Upper lobe of left lung (tissue), 6 donors: Measurements from ENCODE around the gene DEPDC5. TPM values are rescaled to one million over a fixed set of nuclear protein-coding genes. Genes with fewer than 3 reads are reported as not detected.

Experiments used
- ATAC-seq, 2 donors: fragments of 200-7000 bp; cut with Tn5 transposase; one replicate each; pipeline ENCODE4 v1.9.1; 2022; ENCODE audit warnings: mild to moderate bottlenecking in 2 of 2, moderate library complexity in 2 of 2; ENCODE audit not compliant: low FRiP score in 2 of 2
- DNase-seq, 2 donors: peaks; one replicate each; pipeline ENCODE4 v3.0.0-alpha.2; 2019 to 2020
- H3K27ac ChIP-seq, 4 donors: fragments of 200-600 bp; sonication (generic); one replicate each; pipeline ENCODE4 v1.5.1; 2016 to 2019
- H3K27me3 ChIP-seq, 4 donors: fragments of 200-600 bp; sonication (generic); one replicate each; pipeline ENCODE4 v1.5.1; 2017 to 2019
- H3K36me3 ChIP-seq, 4 donors: fragments of 200-600 bp; sonication (generic); one replicate each; pipeline ENCODE4 v1.5.1; 2016 to 2019
- H3K4me1 ChIP-seq, 4 donors: fragments of 200-600 bp; sonication (generic); one replicate each; pipeline ENCODE4 v1.5.1; 2018 to 2019
- H3K4me3 ChIP-seq, 4 donors: fragments of 200-600 bp; sonication (generic); one replicate each; pipeline ENCODE4 v1.5.1; 2017 to 2019; ENCODE audit warnings: mild to moderate bottlenecking in 2 of 4, moderate library complexity in 1 of 4
- H3K9me3 ChIP-seq, 4 donors: fragments of 200-600 bp; sonication (generic); one replicate each; pipeline ENCODE4 v1.5.1; 2018 to 2019
- EP300 ChIP-seq, 4 donors: sonication (generic); formaldehyde crosslinking; IDR thresholded peaks; one replicate each; pipeline ENCODE4 v1.5.1; 2017; ENCODE audit warnings: antibody characterized with exemption in 4 of 4, control low read depth in 2 of 4
- POLR2A ChIP-seq, 4 donors: fragments of 450-650 bp; IDR thresholded peaks; one replicate each; pipeline ENCODE4 v1.5.1; 2016 to 2017; ENCODE audit warnings: antibody characterized with exemption in 4 of 4, mild to moderate bottlenecking in 2 of 4
- POLR2AphosphoS5 ChIP-seq, 2 donors: sonication (generic); formaldehyde crosslinking; IDR thresholded peaks; one replicate each; pipeline ENCODE4 v1.5.1; 2017; ENCODE audit warnings: antibody characterized with exemption in 2 of 2
- WGBS, 2 donors: methylation state at CpG; one replicate each; pipeline ENCODE4 v1.1.5; 2017 to 2018; 5-methylcytosine and 5-hydroxymethylcytosine counted together
- total RNA-seq, 6 donors: library from RNA; depleted of rRNA in 4 of 6; stranded (reverse); fragments of >200 nt in 4 of 6; gene quantifications; one replicate each; pipeline versions ENCODE4 v1.1.0 to v1.2.1, GENCODE V29; 2016 to 2021
- TF ChIP-seq, protein P1 (sequence below), 6 experiments: fragments of 450-650 bp in 4 of 6; fragments of 200-600 bp in 2 of 6; sonication (generic) in 2 of 6; IDR thresholded peaks; one replicate each; pipeline ENCODE4 v1.5.1; 2016 to 2019; ENCODE audit warnings: antibody characterized with exemption in 6 of 6
- donor health status: DM: no; HTN: no; CAD: no; lungs with moderate emphysema.
- donor health status: DM: no; HTN: yes; CAD: no; lungs with severe emphysema.

DEPDC5 gene
- total RNA-seq, 6 donors from 2014 or later, result 10.9 to 31.4 (median 24.4) TPM

- peak overlapping the region; percentile 16 to 96 (median 82) for H3K4me3 ChIP-seq
- peaks cover 0 to 15% (median 2%) of the 10 kb centered on the region in 4 donors for H3K36me3 ChIP-seq
- TF ChIP-seq, protein P1, sequence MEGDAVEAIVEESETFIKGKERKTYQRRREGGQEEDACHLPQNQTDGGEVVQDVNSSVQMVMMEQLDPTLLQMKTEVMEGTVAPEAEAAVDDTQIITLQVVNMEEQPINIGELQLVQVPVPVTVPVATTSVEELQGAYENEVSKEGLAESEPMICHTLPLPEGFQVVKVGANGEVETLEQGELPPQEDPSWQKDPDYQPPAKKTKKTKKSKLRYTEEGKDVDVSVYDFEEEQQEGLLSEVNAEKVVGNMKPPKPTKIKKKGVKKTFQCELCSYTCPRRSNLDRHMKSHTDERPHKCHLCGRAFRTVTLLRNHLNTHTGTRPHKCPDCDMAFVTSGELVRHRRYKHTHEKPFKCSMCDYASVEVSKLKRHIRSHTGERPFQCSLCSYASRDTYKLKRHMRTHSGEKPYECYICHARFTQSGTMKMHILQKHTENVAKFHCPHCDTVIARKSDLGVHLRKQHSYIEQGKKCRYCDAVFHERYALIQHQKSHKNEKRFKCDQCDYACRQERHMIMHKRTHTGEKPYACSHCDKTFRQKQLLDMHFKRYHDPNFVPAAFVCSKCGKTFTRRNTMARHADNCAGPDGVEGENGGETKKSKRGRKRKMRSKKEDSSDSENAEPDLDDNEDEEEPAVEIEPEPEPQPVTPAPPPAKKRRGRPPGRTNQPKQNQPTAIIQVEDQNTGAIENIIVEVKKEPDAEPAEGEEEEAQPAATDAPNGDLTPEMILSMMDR (IDR thresholded peaks at IDR 0.05), result no peak
- TF ChIP-seq POLR2A (IDR thresholded peaks at IDR 0.05) (no peak), POLR2AphosphoS5 (IDR thresholded peaks at IDR 0.05) (peak in 1 of 2 donors; percentile 12)
- no peaks in the 10 kb centered on the region for H3K27me3 ChIP-seq
- no peaks in the 10 kb centered on the region for H3K9me3 ChIP-seq
- ATAC-seq, result no peak
- WGBS, 2 donors, result 41 to 73% methylated on average over 4 to 15 of the region's 15 CpGs
- no peak for DNase-seq
- peak overlapping the region; percentile 95 to 98 (median 98) for H3K27ac ChIP-seq
- peaks cover 25 to 40% (median 31%) of the 10 kb centered on the region in 4 donors for H3K4me1 ChIP-seq
Measured at GRCh38 chr22:31943206-31943977, 189.6 kb downstream of the DEPDC5 start.

DNA sequence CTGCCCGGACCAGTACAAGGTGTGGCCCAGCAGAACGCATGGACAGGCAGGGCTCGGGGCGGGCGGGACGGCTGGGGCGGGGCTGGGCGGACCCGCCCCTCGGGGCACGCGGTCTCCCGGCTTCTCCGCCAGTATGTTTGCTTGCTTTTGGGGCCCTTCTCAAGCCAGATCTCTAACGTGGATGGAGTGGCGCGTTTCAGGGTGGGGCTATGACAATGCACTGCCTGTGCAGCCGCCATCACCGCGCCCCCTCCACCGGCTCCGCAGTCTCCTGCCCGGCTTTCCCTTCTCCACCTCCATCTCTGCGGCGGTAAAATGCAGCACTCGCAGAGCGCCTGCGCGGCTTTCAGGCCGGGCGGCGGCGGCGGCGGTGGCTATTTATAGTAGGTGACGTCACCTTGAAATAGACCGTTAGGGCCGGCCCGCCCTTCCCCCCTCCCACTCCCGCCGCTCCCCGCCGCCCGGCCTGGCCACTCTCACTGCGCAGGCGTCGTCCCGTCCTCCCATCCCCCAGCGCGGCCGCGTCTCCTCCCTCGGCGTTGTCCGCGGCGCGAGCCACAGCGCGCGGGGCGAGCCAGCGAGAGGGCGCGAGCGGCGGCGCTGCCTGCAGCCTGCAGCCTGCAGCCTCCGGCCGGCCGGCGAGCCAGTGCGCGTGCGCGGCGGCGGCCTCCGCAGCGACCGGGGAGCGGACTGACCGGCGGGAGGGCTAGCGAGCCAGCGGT is 190.3 kb downstream of the DEPDC5 start, which contains the start of gene YWHAH:
TSS of gene YWHAH (plus strand) at position 558 of the 722 bp plus-strand sequence. CDS start 199 bp downstream, outside the sequence.
- DNase-seq, result peak; percentile 95 to 99
- H3K27ac ChIP-seq, result peak within 1 kb of the TSS; percentile 95 to 98 (median 98)
- no peak for TF ChIP-seq EP300 (IDR thresholded peaks at IDR 0.05)
- TF ChIP-seq POLR2A (IDR thresholded peaks at IDR 0.05), result peak in 3 of 4 donors; percentile 41 to 91 (median 89)
- peak; percentile 85 to 97 for TF ChIP-seq POLR2AphosphoS5 (IDR thresholded peaks at IDR 0.05)
- TF ChIP-seq, protein P1 (IDR thresholded peaks at IDR 0.05), result peak in 4 of 6 experiments; percentile 24 to 60 (median 34)
- H3K27me3 ChIP-seq, result no peaks in the 10 kb centered on the region
- 1% methylated on average over 10 to 26 of the region's 86 CpGs for WGBS, 2 donors
- H3K9me3 ChIP-seq, result no peaks in the 10 kb centered on the region
- peaks cover 0 to 22% (median 4%) of the 10 kb centered on the region in 4 donors for H3K36me3 ChIP-seq
- peaks cover 25 to 40% (median 32%) of the 10 kb centered on the region in 4 donors for H3K4me1 ChIP-seq
- peak; percentile 95 for ATAC-seq
- H3K4me3 ChIP-seq, result peak within 1 kb of the TSS; percentile 69 to 96 (median 83)

DNA sequence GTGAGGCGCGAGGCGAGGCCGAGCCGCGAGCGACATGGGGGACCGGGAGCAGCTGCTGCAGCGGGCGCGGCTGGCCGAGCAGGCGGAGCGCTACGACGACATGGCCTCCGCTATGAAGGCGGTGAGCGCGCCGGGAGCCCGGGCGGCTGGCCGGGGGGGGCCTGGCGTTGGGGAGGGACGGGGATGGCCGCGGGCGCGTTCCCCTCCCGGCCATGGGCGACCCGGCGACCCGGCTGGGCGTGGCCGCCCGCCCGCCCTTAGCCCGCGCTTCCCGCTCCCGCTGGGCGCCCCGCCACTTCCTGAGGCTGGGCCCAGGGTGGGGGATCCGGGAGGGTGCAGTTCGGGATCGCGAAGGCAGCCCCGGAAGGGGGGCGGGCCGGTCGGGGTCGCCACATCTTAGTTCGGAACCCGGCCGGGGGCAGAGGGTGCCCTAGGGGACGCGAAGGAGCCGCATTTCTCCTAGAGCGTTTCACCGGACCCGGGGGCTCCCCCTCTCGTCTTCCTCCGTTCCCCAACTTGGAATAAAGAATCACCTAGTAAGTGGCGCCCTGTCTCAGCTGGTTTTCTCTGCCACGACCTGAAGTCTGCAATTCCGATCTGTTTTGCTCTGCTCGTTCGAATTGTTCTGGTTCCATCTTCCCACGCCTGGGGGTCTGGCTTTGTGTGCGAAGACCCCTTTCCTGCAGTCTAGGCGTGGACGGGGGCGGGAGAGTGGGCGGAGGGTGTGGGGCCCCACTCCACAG is 191.1 kb downstream of the DEPDC5 start:
- Histone ChIP-seq H3K36me3 (peaks cover 0 to 29% (median 4%) of the 10 kb centered on the region in 4 donors), H3K9me3 (no peaks in the 10 kb centered on the region), H3K4me1 (peaks cover 25 to 40% (median 32%) of the 10 kb centered on the region in 4 donors), H3K27ac (peak overlapping the region; percentile 95 to 98 (median 98)), H3K4me3 (peak overlapping the region; percentile 69 to 96 (median 83)), H3K27me3 (no peaks in the 10 kb centered on the region)
- ATAC-seq (peak; percentile 16 to 60), DNase-seq (peak; percentile 50 to 60)
- TF ChIP-seq, protein P1 (IDR thresholded peaks at IDR 0.05), result peak in 1 of 6 experiments; percentile 2
- TF ChIP-seq POLR2A (IDR thresholded peaks at IDR 0.05), result peak in 1 of 4 donors; percentile 18
- no peak for TF ChIP-seq EP300 (IDR thresholded peaks at IDR 0.05)
- peak in 1 of 2 donors; percentile 42 for TF ChIP-seq POLR2AphosphoS5 (IDR thresholded peaks at IDR 0.05)
- WGBS, 2 donors, result 0 to 1% methylated on average over 15 to 44 of the region's 76 CpGs

GRCh38 chr22:31945443-31945855 is 191.6 kb downstream of the DEPDC5 start:
- Histone ChIP-seq H3K27me3 (no peaks in the 10 kb centered on the region), H3K9me3 (no peaks in the 10 kb centered on the region), H3K27ac (peak overlapping the region; percentile 95 to 98 (median 98)), H3K36me3 (peaks cover 1 to 34% (median 4%) of the 10 kb centered on the region in 4 donors), H3K4me1 (peaks cover 26 to 44% (median 34%) of the 10 kb centered on the region in 4 donors), H3K4me3 (peak overlapping the region; percentile 69 to 96 (median 83))
- 1 to 3% methylated on average over 15 of the region's 15 CpGs for WGBS, 2 donors
- ATAC-seq, result no peak
- TF ChIP-seq POLR2A (IDR thresholded peaks at IDR 0.05) (no peak), EP300 (IDR thresholded peaks at IDR 0.05) (no peak), POLR2AphosphoS5 (IDR thresholded peaks at IDR 0.05) (no peak)
- TF ChIP-seq, protein P1 (IDR thresholded peaks at IDR 0.05), result no peak
- DNase-seq, result no peak
